Prostate gland (tissue), 2 donors: ENCODE data around the gene RUSC2. TPM values are rescaled to one million over a fixed set of nuclear protein-coding genes. Genes with fewer than 3 reads are reported as not detected.
"Not testable (repeated sequence)": the region's sequence is repeated elsewhere in the genome, so short reads cannot be mapped to it uniquely, and the experiment has no call there.

Experiments
- DNase-seq: peaks from one replicate; pipeline ENCODE4 v3.0.0-alpha.2; 2019; ENCODE audit warnings: low spot score
- H3K27ac ChIP-seq, 2 donors: fragments of 200-600 bp; sonication (generic); 2 replicates each; pipeline ENCODE4 v1.5.1; 2017 to 2019
- H3K27me3 ChIP-seq: fragments of 200-600 bp; sonication (generic); replicated peaks from 2 replicates; pipeline ENCODE4 v1.5.1; 2019; ENCODE audit not compliant: insufficient read depth
- H3K36me3 ChIP-seq, 2 donors: fragments of 200-600 bp; sonication (generic); 1 replicate in 1 of 2; 2 replicates in 1 of 2; pipeline versions ENCODE4 v1.5.1 to v1.8.1; 2017 to 2019
- H3K4me1 ChIP-seq: fragments of 200-600 bp; sonication (generic); replicated peaks from 2 replicates; pipeline ENCODE4 v1.5.1; 2019
- H3K4me3 ChIP-seq, 2 donors: fragments of 200-600 bp; sonication (generic); 2 replicates each; pipeline ENCODE4 v1.5.1; 2017 to 2019
- H3K9me3 ChIP-seq: fragments of 200-600 bp; sonication (generic); 2 replicates; pipeline ENCODE4 v1.5.1; 2017
- CTCF ChIP-seq, 4 experiments: fragments of 200-600 bp in 2 of 4; fragments of 450-650 bp in 2 of 4; sonication (generic) in 2 of 4; IDR thresholded peaks; 1 replicate in 3 of 4; 2 replicates in 1 of 4; pipeline ENCODE4 v1.5.1; 2016 to 2019; ENCODE audit warnings: antibody characterized with exemption in 4 of 4, mild to moderate bottlenecking in 2 of 4, moderate library complexity in 2 of 4
- POLR2A ChIP-seq: fragments of 450-650 bp; IDR thresholded peaks from one replicate; pipeline ENCODE4 v1.6.1; 2016; ENCODE audit warnings: antibody characterized with exemption, mild to moderate bottlenecking
- POLR2AphosphoS5 ChIP-seq: sonication (generic); formaldehyde crosslinking; IDR thresholded peaks from one replicate; pipeline ENCODE4 v1.6.1; 2017; ENCODE audit warnings: antibody characterized with exemption
- WGBS: methylation state at CpG from one replicate; pipeline ENCODE4 v1.1.5; 2018; 5-methylcytosine and 5-hydroxymethylcytosine counted together
- intact Hi-C: fragments of 100-400 bp; cut with DNase I; formaldehyde crosslinking; loops from one replicate; pipeline ENCODE4 v1.14.2; 2022
- total RNA-seq, 2 donors: library from RNA; depleted of rRNA; stranded (reverse); fragments of >200 nt; gene quantifications; one replicate each; pipeline ENCODE4 v1.1.0, GENCODE V29; 2016

The RUSC2 gene
- total RNA-seq, 2 donors from 2014 or later = 13.6 to 33.1 TPM

- peaks cover 2% of the 10 kb centered on the region for H3K4me1 ChIP-seq
- no peaks in the 10 kb centered on the region for H3K36me3 ChIP-seq
- no peak for DNase-seq
- no peaks in the 10 kb centered on the region for H3K9me3 ChIP-seq
- TF ChIP-seq POLR2A (no peak), POLR2AphosphoS5 (no peak), CTCF (IDR thresholded peaks at IDR 0.05) (no peak)
- H3K4me3 ChIP-seq = no peak overlapping the region
- intact Hi-C loops = no loop called here
- H3K27ac ChIP-seq = no peak overlapping the region
- WGBS = 44% methylated on average over 3 of the region's 3 CpGs
- no peaks in the 10 kb centered on the region for H3K27me3 ChIP-seq
These were observed 39.4 kb downstream of the RUSC2 start for GRCh38 chr9:35529161-35529823.

GRCh38 chr9:35533398-35533797 lies 43.5 kb downstream of the RUSC2 start:
- Histone ChIP-seq H3K9me3 (no peaks in the 10 kb centered on the region), H3K4me3 (no peak overlapping the region), H3K36me3 (no peaks in the 10 kb centered on the region), H3K27me3 (no peaks in the 10 kb centered on the region), H3K27ac (no peak overlapping the region), H3K4me1 (no peaks in the 10 kb centered on the region)
- DNase-seq = no peak
- TF ChIP-seq POLR2AphosphoS5 = no peak
- intact Hi-C loops = no loop called here

GRCh38 chr9:35534921-35535320 lies 45.0 kb downstream of the RUSC2 start:
- intact Hi-C loops = not testable (repeated sequence)

GRCh38 chr9:35537913-35538312 lies 48.0 kb downstream of the RUSC2 start:
- Histone ChIP-seq H3K27me3 (no peaks in the 10 kb centered on the region), H3K36me3 (no peaks in the 10 kb centered on the region), H3K4me3 (no peak overlapping the region), H3K27ac (peak overlapping the region; percentile 64 to 72), H3K9me3 (no peaks in the 10 kb centered on the region), H3K4me1 (no peaks in the 10 kb centered on the region)
- WGBS = 74% methylated on average over 3 of the region's 3 CpGs
- intact Hi-C loops = no loop called here
- no peak for TF ChIP-seq CTCF (IDR thresholded peaks at IDR 0.05)
- TF ChIP-seq POLR2AphosphoS5 = no peak
- no peak for TF ChIP-seq POLR2A
- DNase-seq = no peak

More at GRCh38 chr9:35534921-35535320, 45.0 kb downstream of the RUSC2 start:
- WGBS = 97% methylated on average over 3 of the region's 3 CpGs
- not testable (repeated sequence) for DNase-seq, H3K36me3 ChIP-seq, H3K4me3 ChIP-seq, H3K27ac ChIP-seq, H3K27me3 ChIP-seq, H3K4me1 ChIP-seq, H3K9me3 ChIP-seq

- WGBS = 16% methylated on average over 18 of the region's 18 CpGs
- H3K27ac ChIP-seq = peak overlapping the region; percentile 64 to 72
- H3K9me3 ChIP-seq = no peaks in the 10 kb centered on the region
- no peaks in the 10 kb centered on the region for H3K4me1 ChIP-seq
- no peaks in the 10 kb centered on the region for H3K27me3 ChIP-seq
- TF ChIP-seq POLR2AphosphoS5 (peak; percentile 39), CTCF (IDR thresholded peaks at IDR 0.05) (no peak)
- DNase-seq = no peak
- peak overlapping the region; percentile 17 to 22 for H3K4me3 ChIP-seq
- intact Hi-C loops = no loop called here
- H3K36me3 ChIP-seq = no peaks in the 10 kb centered on the region
These were observed 48.7 kb downstream of the RUSC2 start for GRCh38 chr9:35538361-35539234.

Other genes starting within 250 kb of the RUSC2 start
- gene TESK1, start 115.2 kb downstream of the RUSC2 start, total RNA-seq = 10 to 100 TPM; 40.2 to 67.3 TPM
- gene CD72, start 128.3 kb downstream of the RUSC2 start, total RNA-seq = 1 to 10 TPM; 3.0 to 3.2 TPM
- under 1 TPM; 0.18 to 0.68 TPM for gene SIT1, start 160.8 kb downstream of the RUSC2 start, total RNA-seq
- over 10,000 TPM in 1 of 2 donors, 1,000 to 10,000 TPM in 1; 1,879 to 13,864 TPM for gene RMRP, start 167.9 kb downstream of the RUSC2 start, total RNA-seq
- 10 to 100 TPM; 22.8 to 26.2 TPM for gene CCDC107, start 168.2 kb downstream of the RUSC2 start, total RNA-seq
- 1 to 10 TPM; 1.1 to 1.8 TPM for gene ARHGEF39, start 175.1 kb downstream of the RUSC2 start, total RNA-seq
- not detected for gene CA9, start 183.8 kb downstream of the RUSC2 start, total RNA-seq
- 1,000 to 10,000 TPM; 1,037 to 1,042 TPM for gene TPM2, start 199.8 kb downstream of the RUSC2 start, total RNA-seq
- gene TLN1, start 242.1 kb downstream of the RUSC2 start, total RNA-seq = 100 to 1,000 TPM; 167 to 315 TPM
- gene CREB3, start 242.6 kb downstream of the RUSC2 start, total RNA-seq = 100 to 1,000 TPM in 1 of 2 donors, 10 to 100 TPM in 1; 60.9 to 120 TPM